WTC11 (cell line): Measurements from ENCODE around the gene G2E3. TPM values are rescaled to one million over a fixed set of nuclear protein-coding genes. Genes with fewer than 3 reads are reported as not detected.

Experiments
- ATF6 ChIP-seq: sonication (generic); formaldehyde crosslinking; IDR thresholded peaks from 2 replicates; pipeline ENCODE4 v1.8.1; 2023; ENCODE audit warnings: mild to moderate bottlenecking, missing genetic modification reagents
- CREB1 ChIP-seq: sonication (generic); formaldehyde crosslinking; IDR thresholded peaks from 2 replicates; pipeline ENCODE4 v1.8.0; 2023; ENCODE audit warnings: mild to moderate bottlenecking, missing genetic modification reagents
- EMX1 ChIP-seq: fragments of 250-450 bp; sonication (Bioruptor Pico); IDR thresholded peaks from 2 replicates; pipeline ENCODE4 v1.8.0; 2021; ENCODE audit warnings: mild to moderate bottlenecking
- FOXJ3 ChIP-seq: sonication (generic); formaldehyde crosslinking; IDR thresholded peaks from 2 replicates; pipeline ENCODE4 v1.9.0; 2021; ENCODE audit warnings: missing genetic modification reagents, mild to moderate bottlenecking, borderline replicate concordance
- FOXP1 ChIP-seq: sonication (generic); formaldehyde crosslinking; IDR thresholded peaks from 2 replicates; pipeline ENCODE4 v1.8.0; 2022; ENCODE audit warnings: missing genetic modification reagents, mild to moderate bottlenecking, moderate library complexity, borderline replicate concordance
- GABPB1 ChIP-seq: sonication (generic); formaldehyde crosslinking; IDR thresholded peaks from 2 replicates; pipeline ENCODE4 v1.8.1; 2023; ENCODE audit warnings: mild to moderate bottlenecking, missing genetic modification reagents
- IRF1 ChIP-seq: sonication (generic); formaldehyde crosslinking; IDR thresholded peaks from 2 replicates; pipeline ENCODE4 v1.8.0; 2023; ENCODE audit warnings: missing genetic modification reagents
- IRF2 ChIP-seq: sonication (generic); formaldehyde crosslinking; IDR thresholded peaks from 2 replicates; pipeline ENCODE4 v1.8.0; 2022; ENCODE audit warnings: low read depth, missing genetic modification reagents, borderline replicate concordance
- KAT7 ChIP-seq: sonication (generic); formaldehyde crosslinking; IDR thresholded peaks from 2 replicates; pipeline ENCODE4 v1.8.1; 2023; ENCODE audit warnings: missing genetic modification reagents, mild to moderate bottlenecking, borderline replicate concordance
- MYBL2 ChIP-seq: sonication (generic); formaldehyde crosslinking; IDR thresholded peaks from 2 replicates; pipeline ENCODE4 v1.8.1; 2023; ENCODE audit warnings: mild to moderate bottlenecking, moderate library complexity, missing genetic modification reagents
- NFE2L1 ChIP-seq: sonication (generic); formaldehyde crosslinking; IDR thresholded peaks from 2 replicates; pipeline ENCODE4 v1.8.1; 2023; ENCODE audit warnings: missing genetic modification reagents
- NFYB ChIP-seq: sonication (generic); formaldehyde crosslinking; conservative IDR thresholded peaks from 2 replicates; pipeline ENCODE4 v1.8.0; 2022; ENCODE audit warnings: low read depth, missing genetic modification reagents
- NR2C2 ChIP-seq: sonication (generic); formaldehyde crosslinking; IDR thresholded peaks from 2 replicates; pipeline ENCODE4 v1.8.0; 2022; ENCODE audit warnings: mild to moderate bottlenecking, missing genetic modification reagents
- OVOL2 ChIP-seq: fragments of 250-450 bp; sonication (Bioruptor Pico); IDR thresholded peaks from 2 replicates; pipeline ENCODE4 v1.9.0; 2021; ENCODE audit warnings: mild to moderate bottlenecking, borderline replicate concordance
- PRDM15 ChIP-seq: sonication (generic); formaldehyde crosslinking; IDR thresholded peaks from 2 replicates; pipeline ENCODE4 v1.8.0; 2022; ENCODE audit warnings: missing genetic modification reagents
- PREB ChIP-seq: sonication (generic); formaldehyde crosslinking; IDR thresholded peaks from 2 replicates; pipeline ENCODE4 v1.8.1; 2022; ENCODE audit warnings: mild to moderate bottlenecking, missing genetic modification reagents, moderate library complexity, borderline replicate concordance
- SMAD4 ChIP-seq: sonication (generic); formaldehyde crosslinking; IDR thresholded peaks from 2 replicates; pipeline ENCODE4 v1.8.0; 2022; ENCODE audit warnings: mild to moderate bottlenecking, missing genetic modification reagents
- SOX15 ChIP-seq: fragments of 250-450 bp; sonication (Bioruptor Pico); IDR thresholded peaks from 2 replicates; pipeline ENCODE4 v1.9.0; 2021; ENCODE audit warnings: mild to moderate bottlenecking
- ZBTB21 ChIP-seq: sonication (generic); formaldehyde crosslinking; IDR thresholded peaks from 2 replicates; pipeline ENCODE4 v1.8.1; 2023; ENCODE audit warnings: mild to moderate bottlenecking, missing genetic modification reagents, borderline replicate concordance
- ZMAT4 ChIP-seq: fragments of 250-450 bp; sonication (Bioruptor Pico); IDR thresholded peaks from 2 replicates; pipeline ENCODE4 v1.9.0; 2021; ENCODE audit warnings: mild to moderate bottlenecking
- ZNF138 ChIP-seq: sonication (generic); formaldehyde crosslinking; conservative IDR thresholded peaks from 2 replicates; pipeline ENCODE4 v1.8.1; 2022; ENCODE audit warnings: mild to moderate bottlenecking, moderate library complexity, missing genetic modification reagents
- ZNF232 ChIP-seq: sonication (generic); formaldehyde crosslinking; IDR thresholded peaks from 2 replicates; pipeline ENCODE4 v1.8.0; 2022; ENCODE audit warnings: mild to moderate bottlenecking, missing genetic modification reagents
- ZNF263 ChIP-seq: sonication (generic); formaldehyde crosslinking; IDR thresholded peaks from 2 replicates; pipeline ENCODE4 v1.8.1; 2022; ENCODE audit warnings: low read depth, mild to moderate bottlenecking, moderate library complexity, missing genetic modification reagents
- ZNF416 ChIP-seq: fragments of 250-450 bp; sonication (Bioruptor Pico); IDR thresholded peaks from 2 replicates; pipeline ENCODE4 v1.9.0; 2021; ENCODE audit warnings: mild to moderate bottlenecking, inconsistent platforms
- ZNF671 ChIP-seq: fragments of 250-450 bp; sonication (Bioruptor Pico); IDR thresholded peaks from 2 replicates; pipeline ENCODE4 v1.8.0; 2021; ENCODE audit warnings: mild to moderate bottlenecking
- total RNA-seq: library from RNA; stranded (reverse); gene quantifications from 3 replicates; pipeline ENCODE4 v1.2.3, GENCODE V29; 2021
- TF ChIP-seq, protein P1 (sequence below): fragments of 250-450 bp; sonication (Bioruptor Pico); IDR thresholded peaks from 2 replicates; pipeline ENCODE4 v1.9.0; 2021; ENCODE audit warnings: mild to moderate bottlenecking
- TF ChIP-seq, protein P2 (sequence below): sonication (generic); formaldehyde crosslinking; IDR thresholded peaks from 2 replicates; pipeline ENCODE4 v1.8.1; 2023; ENCODE audit warnings: mild to moderate bottlenecking, moderate library complexity, missing genetic modification reagents

G2E3 gene
- total RNA-seq, 1 experiment from 2014 or later = 66.2 TPM

- TF ChIP-seq, protein P1, sequence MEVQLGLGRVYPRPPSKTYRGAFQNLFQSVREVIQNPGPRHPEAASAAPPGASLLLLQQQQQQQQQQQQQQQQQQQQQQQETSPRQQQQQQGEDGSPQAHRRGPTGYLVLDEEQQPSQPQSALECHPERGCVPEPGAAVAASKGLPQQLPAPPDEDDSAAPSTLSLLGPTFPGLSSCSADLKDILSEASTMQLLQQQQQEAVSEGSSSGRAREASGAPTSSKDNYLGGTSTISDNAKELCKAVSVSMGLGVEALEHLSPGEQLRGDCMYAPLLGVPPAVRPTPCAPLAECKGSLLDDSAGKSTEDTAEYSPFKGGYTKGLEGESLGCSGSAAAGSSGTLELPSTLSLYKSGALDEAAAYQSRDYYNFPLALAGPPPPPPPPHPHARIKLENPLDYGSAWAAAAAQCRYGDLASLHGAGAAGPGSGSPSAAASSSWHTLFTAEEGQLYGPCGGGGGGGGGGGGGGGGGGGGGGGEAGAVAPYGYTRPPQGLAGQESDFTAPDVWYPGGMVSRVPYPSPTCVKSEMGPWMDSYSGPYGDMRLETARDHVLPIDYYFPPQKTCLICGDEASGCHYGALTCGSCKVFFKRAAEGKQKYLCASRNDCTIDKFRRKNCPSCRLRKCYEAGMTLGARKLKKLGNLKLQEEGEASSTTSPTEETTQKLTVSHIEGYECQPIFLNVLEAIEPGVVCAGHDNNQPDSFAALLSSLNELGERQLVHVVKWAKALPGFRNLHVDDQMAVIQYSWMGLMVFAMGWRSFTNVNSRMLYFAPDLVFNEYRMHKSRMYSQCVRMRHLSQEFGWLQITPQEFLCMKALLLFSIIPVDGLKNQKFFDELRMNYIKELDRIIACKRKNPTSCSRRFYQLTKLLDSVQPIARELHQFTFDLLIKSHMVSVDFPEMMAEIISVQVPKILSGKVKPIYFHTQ (CRISPR knock-in tag) = no peak
- TF ChIP-seq ZNF138 (CRISPR knock-in tag) (no peak), ATF6 (CRISPR knock-in tag) (no peak), IRF1 (CRISPR knock-in tag) (no peak), KAT7 (CRISPR knock-in tag) (peak; percentile 63; the same call in 1 of the 2 replicates), ZNF232 (CRISPR knock-in tag) (0 out of 2 replicates have a peak, but pooled peaks have one; percentile 74), ZNF263 (CRISPR knock-in tag) (no peak), NFYB (CRISPR knock-in tag) (no peak), FOXP1 (peak; percentile 92; the same call in 1 of the 2 replicates), PRDM15 (CRISPR knock-in tag) (no peak), NR2C2 (CRISPR knock-in tag) (no peak), MYBL2 (peak; percentile 100), ZMAT4 (CRISPR knock-in tag) (no peak), ZNF671 (CRISPR knock-in tag) (no peak), PREB (CRISPR knock-in tag) (peak; percentile 96), SOX15 (no peak), IRF2 (no peak), EMX1 (no peak), ZNF416 (CRISPR knock-in tag) (no peak), FOXJ3 (no peak), GABPB1 (CRISPR knock-in tag) (peak; percentile 93), OVOL2 (no peak), CREB1 (peak; percentile 74; the same call in 1 of the 2 replicates), ZBTB21 (CRISPR knock-in tag) (peak; percentile 32; the same call in 1 of the 2 replicates), SMAD4 (CRISPR knock-in tag) (no peak), NFE2L1 (CRISPR knock-in tag) (peak; percentile 92)
- TF ChIP-seq, protein P2, sequence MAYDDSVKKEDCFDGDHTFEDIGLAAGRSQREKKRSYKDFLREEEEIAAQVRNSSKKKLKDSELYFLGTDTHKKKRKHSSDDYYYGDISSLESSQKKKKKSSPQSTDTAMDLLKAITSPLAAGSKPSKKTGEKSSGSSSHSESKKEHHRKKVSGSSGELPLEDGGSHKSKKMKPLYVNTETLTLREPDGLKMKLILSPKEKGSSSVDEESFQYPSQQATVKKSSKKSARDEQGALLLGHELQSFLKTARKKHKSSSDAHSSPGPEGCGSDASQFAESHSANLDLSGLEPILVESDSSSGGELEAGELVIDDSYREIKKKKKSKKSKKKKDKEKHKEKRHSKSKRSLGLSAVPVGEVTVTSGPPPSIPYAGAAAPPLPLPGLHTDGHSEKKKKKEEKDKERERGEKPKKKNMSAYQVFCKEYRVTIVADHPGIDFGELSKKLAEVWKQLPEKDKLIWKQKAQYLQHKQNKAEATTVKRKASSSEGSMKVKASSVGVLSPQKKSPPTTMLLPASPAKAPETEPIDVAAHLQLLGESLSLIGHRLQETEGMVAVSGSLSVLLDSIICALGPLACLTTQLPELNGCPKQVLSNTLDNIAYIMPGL = 0 out of 2 replicates have a peak, but pooled peaks have one; percentile 49
Measured at GRCh38 chr14:30558675-30559555, at the start of gene G2E3 (continued).
